H9 (cell line): ENCODE measurements around the gene CASP10. TPM values are rescaled to one million over a fixed set of nuclear protein-coding genes. Genes with fewer than 3 reads are reported as not detected.

ENCODE experiments used
- DNase-seq: peaks from one replicate; pipeline ENCODE4 v3.0.0-alpha.2; 2017
- H2AFZ ChIP-seq: one replicate; pipeline ENCODE4 v1.6.1; 2013; ENCODE audit warnings: mild to moderate bottlenecking, low read length, control low read depth, moderate library complexity
- H2AK5ac ChIP-seq: 2 replicates; pipeline ENCODE4 v1.6.1; 2013; ENCODE audit warnings: low read length, control low read depth, mixed read lengths; ENCODE audit not compliant: insufficient read length
- H2BK120ac ChIP-seq: one replicate; pipeline ENCODE4 v1.6.1; 2013; ENCODE audit warnings: low read depth, mild to moderate bottlenecking, low read length, control low read depth, inconsistent platforms; ENCODE audit not compliant: poor library complexity, severe bottlenecking
- H2BK12ac ChIP-seq: 2 replicates; pipeline ENCODE4 v1.6.1; 2013; ENCODE audit warnings: low read length, control low read depth, mixed read lengths, low read depth; ENCODE audit not compliant: insufficient read length
- H2BK15ac ChIP-seq: 2 replicates; pipeline ENCODE4 v1.6.1; 2013; ENCODE audit warnings: low read depth, low read length, control low read depth
- H2BK20ac ChIP-seq: one replicate; pipeline ENCODE4 v1.6.1; 2013; ENCODE audit warnings: low read depth, mild to moderate bottlenecking, low read length, control low read depth, inconsistent platforms; ENCODE audit not compliant: poor library complexity, severe bottlenecking
- H2BK5ac ChIP-seq: 2 replicates; pipeline ENCODE4 v1.6.1; 2013; ENCODE audit warnings: low read length, control low read depth, mixed read lengths; ENCODE audit not compliant: insufficient read length
- H3K14ac ChIP-seq: 2 replicates; pipeline ENCODE4 v1.6.1; 2013; ENCODE audit warnings: low read length, control low read depth; ENCODE audit not compliant: insufficient read depth
- H3K18ac ChIP-seq: 2 replicates; pipeline ENCODE4 v1.6.1; 2013; ENCODE audit warnings: low read depth, mild to moderate bottlenecking, mixed read lengths, low read length, control low read depth; ENCODE audit not compliant: insufficient read length
- H3K23ac ChIP-seq: 2 replicates; pipeline ENCODE4 v1.6.1; 2013; ENCODE audit warnings: low read length, control low read depth, mixed read lengths, low read depth; ENCODE audit not compliant: insufficient read length
- H3K23me2 ChIP-seq: 2 replicates; pipeline ENCODE4 v1.6.1; 2013; ENCODE audit warnings: low read depth, mild to moderate bottlenecking, mixed read lengths, low read length, control low read depth; ENCODE audit not compliant: insufficient read length, poor library complexity, severe bottlenecking
- H3K27ac ChIP-seq: 2 replicates; pipeline ENCODE4 v1.5.1; 2013; ENCODE audit warnings: low read length, control low read depth, mixed read lengths, low read depth; ENCODE audit not compliant: insufficient read length
- H3K27me3 ChIP-seq: 2 replicates; pipeline ENCODE4 v1.6.1; 2013; ENCODE audit warnings: low read length, control low read depth, inconsistent platforms; ENCODE audit not compliant: insufficient read depth
- H3K4ac ChIP-seq: 2 replicates; pipeline ENCODE4 v1.6.1; 2013; ENCODE audit warnings: low read depth, mild to moderate bottlenecking, control low read depth, inconsistent platforms, low read length, moderate library complexity
- H3K4me1 ChIP-seq: 2 replicates; pipeline ENCODE4 v1.6.1; 2013; ENCODE audit warnings: low read length, control low read depth, inconsistent platforms; ENCODE audit not compliant: insufficient read depth
- H3K4me2 ChIP-seq: 2 replicates; pipeline ENCODE4 v1.6.1; 2013; ENCODE audit warnings: low read length, control low read depth, mixed read lengths; ENCODE audit not compliant: insufficient read length, insufficient read depth
- H3K56ac ChIP-seq: 2 replicates; pipeline ENCODE4 v1.6.1; 2013; ENCODE audit warnings: low read depth, mild to moderate bottlenecking, mixed read lengths, low read length, control low read depth; ENCODE audit not compliant: insufficient read length
- H3K79me1 ChIP-seq: 2 replicates; pipeline ENCODE4 v1.6.1; 2013; ENCODE audit warnings: low read depth, mild to moderate bottlenecking, moderate library complexity, low read length, control low read depth, inconsistent platforms; ENCODE audit not compliant: insufficient read depth, poor library complexity, severe bottlenecking
- H3K79me2 ChIP-seq: 2 replicates; pipeline ENCODE4 v1.6.1; 2013; ENCODE audit warnings: low read length, control low read depth, inconsistent platforms; ENCODE audit not compliant: insufficient read depth
- H3K9ac ChIP-seq: 2 replicates; pipeline ENCODE4 v1.6.1; 2013; ENCODE audit warnings: low read length, control low read depth, mixed read lengths; ENCODE audit not compliant: insufficient read length; ENCODE audit errors: extremely low read depth
- H3K9me3 ChIP-seq: one replicate; pipeline ENCODE4 v1.6.1; 2013; ENCODE audit warnings: low read depth, low read length, inconsistent platforms; ENCODE audit not compliant: control insufficient read depth
- H3T11ph ChIP-seq: one replicate; pipeline ENCODE4 v1.6.1; 2013; ENCODE audit warnings: mild to moderate bottlenecking, low read length, control low read depth, inconsistent platforms
- H4K20me1 ChIP-seq: one replicate; pipeline ENCODE4 v1.6.1; 2013; ENCODE audit not compliant: control insufficient read depth, insufficient read length, insufficient read depth
- H4K5ac ChIP-seq: 2 replicates; pipeline ENCODE4 v1.6.1; 2013; ENCODE audit warnings: low read depth, mild to moderate bottlenecking, mixed read lengths, low read length, control low read depth; ENCODE audit not compliant: insufficient read length
- H4K8ac ChIP-seq: replicated peaks from 2 replicates; pipeline ENCODE4 v1.6.1; 2013; ENCODE audit warnings: low read length, control low read depth, mixed read lengths, low read depth; ENCODE audit not compliant: insufficient read length
- H4K91ac ChIP-seq: 2 replicates; pipeline ENCODE4 v1.6.1; 2013; ENCODE audit warnings: low read depth, mild to moderate bottlenecking, moderate library complexity, mixed read lengths, low read length, control low read depth; ENCODE audit not compliant: insufficient read length
- H3K27ac Mint-ChIP-seq, 3 experiments: 2 replicates in 2 of 3; 3 replicates in 1 of 3; pipeline ENCODE4 v1.8.0; 2020 to 2021; ENCODE audit warnings: mixed read lengths in 3 of 3, mild to moderate bottlenecking in 1 of 3, moderate library complexity in 1 of 3
- H3K27me3 Mint-ChIP-seq: 2 replicates; pipeline ENCODE4 v1.8.0; 2021; ENCODE audit warnings: low read depth, mild to moderate bottlenecking, moderate library complexity, mixed read lengths
- H3K36me3 Mint-ChIP-seq, 3 experiments: 2 replicates in 2 of 3; 3 replicates in 1 of 3; pipeline ENCODE4 v1.8.0; 2020 to 2021; ENCODE audit warnings: low read depth in 3 of 3, mixed read lengths in 3 of 3; ENCODE audit not compliant: insufficient read depth in 1 of 3
- H3K4me1 Mint-ChIP-seq, 2 experiments: 2 replicates each; pipeline ENCODE4 v1.8.0; 2020; ENCODE audit warnings: mixed read lengths in 2 of 2
- H3K4me3 Mint-ChIP-seq, 2 experiments: 2 replicates in 1 of 2; 3 replicates in 1 of 2; pipeline ENCODE4 v1.8.0; 2020 to 2021; ENCODE audit warnings: mild to moderate bottlenecking in 2 of 2, mixed read lengths in 2 of 2, moderate library complexity in 1 of 2
- H3K9me3 Mint-ChIP-seq, 2 experiments: 2 replicates in 1 of 2; 3 replicates in 1 of 2; pipeline ENCODE4 v1.8.0; 2020; ENCODE audit warnings: mild to moderate bottlenecking in 2 of 2, mixed read lengths in 2 of 2, moderate library complexity in 1 of 2
- WGBS: extraction: QIAGEN DNeasy Blood & Tissue Kit; methylation state at CpG from one replicate; pipeline ENCODE4 v1.1.7; 2013; ENCODE audit warnings: missing lambda C conversion rate, low lambda C conversion rate, mixed read lengths; ENCODE audit not compliant: insufficient read length; ENCODE audit errors: extremely low coverage; 5-methylcytosine and 5-hydroxymethylcytosine counted together
- total RNA-seq: library from RNA; stranded (reverse); gene quantifications from 2 replicates; pipeline ENCODE4 v1.2.1, GENCODE V29; 2021
- TF ChIP-seq, protein P1 (sequence below): fragments of 200-600 bp; sonication (generic); conservative IDR thresholded peaks from 3 replicates; pipeline ENCODE4 v1.8.0; 2021; ENCODE audit warnings: antibody characterized with exemption, mild to moderate bottlenecking

CASP10 gene
- total RNA-seq, 1 experiment from 2014 or later = 2.7 TPM

DNA sequence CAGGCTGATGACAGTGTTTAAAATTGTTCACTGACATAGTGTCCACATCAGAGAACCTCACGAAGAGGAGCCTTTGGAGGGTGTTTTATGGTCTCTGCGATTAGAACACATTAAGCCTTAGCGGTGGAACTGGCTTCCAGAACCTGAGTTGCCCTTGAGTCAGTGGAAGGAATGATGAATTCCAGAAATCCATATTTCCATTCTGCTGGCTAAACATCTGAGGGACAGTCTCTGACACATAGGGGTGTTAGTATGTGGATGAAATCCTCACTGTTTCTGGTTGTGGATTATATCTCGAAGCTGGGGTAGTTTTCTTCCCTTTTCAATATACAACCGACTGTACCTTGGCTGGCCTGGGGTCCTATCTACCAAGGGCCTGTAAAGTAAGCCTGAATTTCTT lies 4.0 kb downstream of the CASP10 start:
- H3K9ac ChIP-seq = no peak overlapping the region
- WGBS = no CpG with 5 or more reads among the region's 5 CpGs
- H3K56ac ChIP-seq = no peak overlapping the region
- Mint-ChIP-seq H3K36me3 (peaks cover 0 to 8% (median 4%) of the 10 kb centered on the region in 3 experiments; a peak in 3 of 7 replicates), H3K4me1 (peaks cover 14% of the 10 kb centered on the region in 2 experiments), H3K9me3 (0 out of 5 replicates have a peak, but pooled peaks cover 0 to 3% of the 10 kb centered on the region in 2 experiments), H3K27me3 (no peaks in the 10 kb centered on the region), H3K4me3 (no peak overlapping the region), H3K27ac (no peak overlapping the region)
- H3K27me3 ChIP-seq = no peaks in the 10 kb centered on the region
- H3K14ac ChIP-seq = no peak overlapping the region
- H2BK120ac ChIP-seq = no peak overlapping the region
- H3K27ac ChIP-seq = no peak overlapping the region
- no peak overlapping the region for H2BK12ac ChIP-seq
- no peak overlapping the region for H3K18ac ChIP-seq
- no peaks in the 10 kb centered on the region for H3K4me1 ChIP-seq
- H2AFZ ChIP-seq = no peak overlapping the region
- H4K91ac ChIP-seq = no peak overlapping the region
- no peaks in the 10 kb centered on the region for H4K20me1 ChIP-seq
- no peak overlapping the region for H2AK5ac ChIP-seq
- TF ChIP-seq, protein P1, sequence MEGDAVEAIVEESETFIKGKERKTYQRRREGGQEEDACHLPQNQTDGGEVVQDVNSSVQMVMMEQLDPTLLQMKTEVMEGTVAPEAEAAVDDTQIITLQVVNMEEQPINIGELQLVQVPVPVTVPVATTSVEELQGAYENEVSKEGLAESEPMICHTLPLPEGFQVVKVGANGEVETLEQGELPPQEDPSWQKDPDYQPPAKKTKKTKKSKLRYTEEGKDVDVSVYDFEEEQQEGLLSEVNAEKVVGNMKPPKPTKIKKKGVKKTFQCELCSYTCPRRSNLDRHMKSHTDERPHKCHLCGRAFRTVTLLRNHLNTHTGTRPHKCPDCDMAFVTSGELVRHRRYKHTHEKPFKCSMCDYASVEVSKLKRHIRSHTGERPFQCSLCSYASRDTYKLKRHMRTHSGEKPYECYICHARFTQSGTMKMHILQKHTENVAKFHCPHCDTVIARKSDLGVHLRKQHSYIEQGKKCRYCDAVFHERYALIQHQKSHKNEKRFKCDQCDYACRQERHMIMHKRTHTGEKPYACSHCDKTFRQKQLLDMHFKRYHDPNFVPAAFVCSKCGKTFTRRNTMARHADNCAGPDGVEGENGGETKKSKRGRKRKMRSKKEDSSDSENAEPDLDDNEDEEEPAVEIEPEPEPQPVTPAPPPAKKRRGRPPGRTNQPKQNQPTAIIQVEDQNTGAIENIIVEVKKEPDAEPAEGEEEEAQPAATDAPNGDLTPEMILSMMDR = no peak
- no peaks in the 10 kb centered on the region for H3K79me1 ChIP-seq
- no peak overlapping the region for H2BK20ac ChIP-seq
- no peaks in the 10 kb centered on the region for H3K79me2 ChIP-seq
- H4K8ac ChIP-seq = no peak overlapping the region
- H3K23me2 ChIP-seq = no peaks in the 10 kb centered on the region
- no peak overlapping the region for H3K4ac ChIP-seq
- H2BK15ac ChIP-seq = no peak overlapping the region
- no peak overlapping the region for H3T11ph ChIP-seq
- H3K4me2 ChIP-seq = no peak overlapping the region
- H3K23ac ChIP-seq = no peak overlapping the region
- H2BK5ac ChIP-seq = no peak overlapping the region
- H3K9me3 ChIP-seq = no peaks in the 10 kb centered on the region
- no peak overlapping the region for H4K5ac ChIP-seq
- no peak for DNase-seq
